IMR-90 (cell line): ENCODE data around the gene SOX12.

Source experiments
- MAFK ChIP-seq: IDR thresholded peaks from 2 replicates; pipeline ENCODE4 v1.6.1; 2012; ENCODE audit warnings: low read depth, low read length, improper control_type of control experiment
- RAD21 ChIP-seq: IDR thresholded peaks from 2 replicates; pipeline ENCODE4 v1.6.1; 2012; ENCODE audit warnings: low read length, improper control_type of control experiment
- TF ChIP-seq, protein P1 (sequence below): conservative IDR thresholded peaks from 2 replicates; pipeline ENCODE4 v1.5.1; 2012; ENCODE audit warnings: mild to moderate bottlenecking, low read depth, low read length, improper control_type of control experiment
- TF ChIP-seq, protein P2 (sequence below): fragments of 150-350 bp; IDR thresholded peaks from 2 replicates; pipeline ENCODE4 v1.6.1; 2017; ENCODE audit warnings: mild to moderate bottlenecking, antibody characterized with exemption, low read length, low read depth

DNA sequence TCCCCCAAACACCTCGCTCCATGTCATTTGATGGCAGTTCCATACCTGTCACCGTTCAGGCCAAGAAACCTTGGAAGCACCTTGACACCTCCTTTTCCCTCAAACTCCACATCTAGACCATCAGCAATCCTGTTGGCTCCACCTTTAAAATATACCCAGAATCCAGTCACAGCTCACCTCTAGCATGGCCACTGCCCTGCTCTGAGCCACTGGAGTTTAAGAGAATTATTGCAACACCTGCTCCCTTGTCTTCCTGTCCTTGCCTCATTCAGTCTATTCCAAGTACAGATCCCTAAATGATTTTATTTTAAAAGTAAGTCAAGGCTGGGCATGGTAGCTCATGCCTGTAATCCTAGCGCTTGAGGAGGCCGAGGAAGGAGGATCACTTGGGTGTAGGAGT lies 43.6 kb downstream of the SOX12 start:
- TF ChIP-seq RAD21 (no peak), MAFK (no peak)
- TF ChIP-seq, protein P1, sequence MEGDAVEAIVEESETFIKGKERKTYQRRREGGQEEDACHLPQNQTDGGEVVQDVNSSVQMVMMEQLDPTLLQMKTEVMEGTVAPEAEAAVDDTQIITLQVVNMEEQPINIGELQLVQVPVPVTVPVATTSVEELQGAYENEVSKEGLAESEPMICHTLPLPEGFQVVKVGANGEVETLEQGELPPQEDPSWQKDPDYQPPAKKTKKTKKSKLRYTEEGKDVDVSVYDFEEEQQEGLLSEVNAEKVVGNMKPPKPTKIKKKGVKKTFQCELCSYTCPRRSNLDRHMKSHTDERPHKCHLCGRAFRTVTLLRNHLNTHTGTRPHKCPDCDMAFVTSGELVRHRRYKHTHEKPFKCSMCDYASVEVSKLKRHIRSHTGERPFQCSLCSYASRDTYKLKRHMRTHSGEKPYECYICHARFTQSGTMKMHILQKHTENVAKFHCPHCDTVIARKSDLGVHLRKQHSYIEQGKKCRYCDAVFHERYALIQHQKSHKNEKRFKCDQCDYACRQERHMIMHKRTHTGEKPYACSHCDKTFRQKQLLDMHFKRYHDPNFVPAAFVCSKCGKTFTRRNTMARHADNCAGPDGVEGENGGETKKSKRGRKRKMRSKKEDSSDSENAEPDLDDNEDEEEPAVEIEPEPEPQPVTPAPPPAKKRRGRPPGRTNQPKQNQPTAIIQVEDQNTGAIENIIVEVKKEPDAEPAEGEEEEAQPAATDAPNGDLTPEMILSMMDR, result no peak
- TF ChIP-seq, protein P2, sequence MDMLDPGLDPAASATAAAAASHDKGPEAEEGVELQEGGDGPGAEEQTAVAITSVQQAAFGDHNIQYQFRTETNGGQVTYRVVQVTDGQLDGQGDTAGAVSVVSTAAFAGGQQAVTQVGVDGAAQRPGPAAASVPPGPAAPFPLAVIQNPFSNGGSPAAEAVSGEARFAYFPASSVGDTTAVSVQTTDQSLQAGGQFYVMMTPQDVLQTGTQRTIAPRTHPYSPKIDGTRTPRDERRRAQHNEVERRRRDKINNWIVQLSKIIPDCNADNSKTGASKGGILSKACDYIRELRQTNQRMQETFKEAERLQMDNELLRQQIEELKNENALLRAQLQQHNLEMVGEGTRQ, result no peak
